Spleen (tissue), 11 donors: ENCODE data around the gene RTN4R. TPM values are rescaled to one million over a fixed set of nuclear protein-coding genes. Genes with fewer than 3 reads are reported as not detected.

Experiments used
- DNase-seq: peaks from one replicate; pipeline ENCODE4 v3.0.0-alpha.2; 2020
- H3K27ac ChIP-seq, 8 donors: fragments of 200-600 bp; sonication (generic) in 7 of 8; 1 replicate in 4 of 8; 2 replicates in 4 of 8; pipeline versions ENCODE4 v1.5.0 to v1.8.0; 2016 to 2021; ENCODE audit warnings: inconsistent platforms in 4 of 8, mild to moderate bottlenecking in 4 of 8, moderate library complexity in 1 of 8
- H3K27me3 ChIP-seq, 7 donors: fragments of 200-600 bp; sonication (generic) in 6 of 7; replicated peaks in 1 of 7; 1 replicate in 4 of 7; 2 replicates in 3 of 7; pipeline versions ENCODE4 v1.5.0 to v1.8.0; 2016 to 2021; ENCODE audit warnings: inconsistent platforms in 3 of 7, mild to moderate bottlenecking in 1 of 7
- H3K36me3 ChIP-seq, 6 donors: fragments of 200-600 bp; sonication (generic) in 5 of 6; 1 replicate in 4 of 6; 2 replicates in 2 of 6; pipeline versions ENCODE4 v1.5.0 to v1.8.0; 2016 to 2021; ENCODE audit warnings: inconsistent platforms in 2 of 6
- H3K4me1 ChIP-seq, 6 donors: fragments of 200-600 bp; sonication (generic) in 5 of 6; 1 replicate in 3 of 6; 2 replicates in 3 of 6; pipeline versions ENCODE4 v1.5.0 to v1.8.0; 2016 to 2021; ENCODE audit warnings: inconsistent platforms in 3 of 6
- H3K4me3 ChIP-seq, 8 donors: fragments of 200-600 bp; sonication (generic) in 7 of 8; 1 replicate in 4 of 8; 2 replicates in 4 of 8; pipeline versions ENCODE4 v1.5.0 to v1.8.0; 2016 to 2021; ENCODE audit warnings: inconsistent platforms in 4 of 8, mild to moderate bottlenecking in 4 of 8, moderate library complexity in 2 of 8
- H3K9me3 ChIP-seq, 8 donors: fragments of 200-600 bp; sonication (generic) in 7 of 8; 1 replicate in 4 of 8; 2 replicates in 4 of 8; pipeline versions ENCODE4 v1.5.0 to v1.8.0; 2016 to 2021; ENCODE audit warnings: inconsistent platforms in 4 of 8
- CTCF ChIP-seq, 11 experiments: fragments of 200-600 bp in 7 of 11; fragments of 450-650 bp in 4 of 11; sonication (generic) in 4 of 11; IDR thresholded peaks in 8 of 11; conservative IDR thresholded peaks in 3 of 11; 1 replicate in 7 of 11; 2 replicates in 4 of 11; pipeline versions ENCODE4 v1.4.0 to v1.8.0; 2016 to 2021; ENCODE audit warnings: antibody characterized with exemption in 11 of 11, inconsistent platforms in 4 of 11, mild to moderate bottlenecking in 1 of 11
- POLR2A ChIP-seq, 3 donors: fragments of 450-650 bp; IDR thresholded peaks; one replicate each; pipeline ENCODE4 v1.5.1; 2017; ENCODE audit warnings: antibody characterized with exemption in 3 of 3, mild to moderate bottlenecking in 1 of 3
- POLR2AphosphoS5 ChIP-seq, 3 donors: sonication (generic); formaldehyde crosslinking; IDR thresholded peaks; one replicate each; pipeline ENCODE4 v1.5.1; 2017; ENCODE audit warnings: antibody characterized with exemption in 3 of 3
- WGBS, 5 donors: extraction: QIAGEN DNeasy Blood & Tissue Kit in 3 of 5; methylation state at CpG; one replicate each; pipeline versions ENCODE4 v1.1.5 to v1.1.7; 2013 to 2018; 5-methylcytosine and 5-hydroxymethylcytosine counted together
- intact Hi-C: fragments of 100-400 bp; cut with DNase I; formaldehyde crosslinking; loops from one replicate; pipeline ENCODE4 v1.15.0; 2023; ENCODE audit warnings: low total_unique reads
- polyA plus RNA-seq, 3 donors: library from polyadenylated mRNA; stranded (reverse); fragments of 200-250 nt; gene quantifications; one replicate each; pipeline ENCODE4 v1.2.1, GENCODE V29; 2013
- total RNA-seq, 7 donors: library from RNA; depleted of rRNA in 3 of 7; stranded (reverse); fragments of >200 nt in 3 of 7; fragmentation: NEBNext Ultra II Directional in 4 of 7; extraction: Animal tissue kit (Norgen Biotek cat#: 25700) in 4 of 7; gene quantifications; one replicate each; pipeline versions ENCODE4 v1.1.0 to v1.2.1, GENCODE V29; 2016 to 2021
- donor health status: healthy with polysubstance abuse.
- donor health status: DM: no; HTN: no; CAD: no; lungs with moderate emphysema.
- donor health status: DM: no; HTN: no; CAD: no.
- donor health status: Bipolar disorder and iron deficiency.
- donor health status: healthy.
- donor health status: DM: no; HTN: no; CAD: no.
- donor health status: DM: yes; HTN: yes; CAD: no.

The RTN4R gene
- total and polyA plus RNA-seq, 10 donors: 1.5 to 11.8 (median 6.1) TPM

GRCh38 chr22:20233351-20234313 lies 34.5 kb downstream of the RTN4R start:
- Histone ChIP-seq H3K27me3 (no peaks in the 10 kb centered on the region), H3K4me3 (no peak overlapping the region), H3K9me3 (no peaks in the 10 kb centered on the region), H3K27ac (no peak overlapping the region), H3K36me3 (no peaks in the 10 kb centered on the region), H3K4me1 (peaks cover 7 to 38% (median 21%) of the 10 kb centered on the region in 6 donors)
- DNase-seq: no peak
- TF ChIP-seq CTCF (IDR thresholded peaks at IDR 0.05 in 8 of 11, conservative IDR thresholded peaks at IDR 0.05 in 3 of 11) (no peak), POLR2AphosphoS5 (IDR thresholded peaks at IDR 0.05) (no peak), POLR2A (IDR thresholded peaks at IDR 0.05) (no peak)
- intact Hi-C loops: no loop called here
- WGBS, 5 donors: 85 to 92% (median 90%) methylated on average over 9 to 13 of the region's 13 CpGs

GRCh38 chr22:20232781-20233180 lies 35.3 kb downstream of the RTN4R start:
- Histone ChIP-seq H3K9me3 (no peaks in the 10 kb centered on the region), H3K4me1 (peaks cover under 1 to 32% (median 12%) of the 10 kb centered on the region in 6 donors), H3K27me3 (no peaks in the 10 kb centered on the region), H3K27ac (no peak overlapping the region), H3K4me3 (no peak overlapping the region), H3K36me3 (no peaks in the 10 kb centered on the region)
- TF ChIP-seq POLR2A (IDR thresholded peaks at IDR 0.05) (no peak), POLR2AphosphoS5 (IDR thresholded peaks at IDR 0.05) (no peak), CTCF (IDR thresholded peaks at IDR 0.05 in 8 of 11, conservative IDR thresholded peaks at IDR 0.05 in 3 of 11) (no peak)
- DNase-seq: no peak
- 72 to 93% (median 77%) methylated on average over 3 to 9 of the region's 9 CpGs for WGBS, 5 donors
- intact Hi-C loops: no loop called here

- 81 to 96% (median 90%) methylated on average over 4 to 6 of the region's 6 CpGs for WGBS, 5 donors
- Histone ChIP-seq H3K9me3 (no peaks in the 10 kb centered on the region), H3K27me3 (no peaks in the 10 kb centered on the region), H3K4me3 (no peak overlapping the region), H3K4me1 (peaks cover 0 to 28% (median 9%) of the 10 kb centered on the region in 6 donors), H3K27ac (no peak overlapping the region), H3K36me3 (no peaks in the 10 kb centered on the region)
- intact Hi-C loops: no loop called here
- DNase-seq: no peak
- no peak for TF ChIP-seq POLR2AphosphoS5 (IDR thresholded peaks at IDR 0.05)
- no peak for TF ChIP-seq CTCF (IDR thresholded peaks at IDR 0.05 in 8 of 11, conservative IDR thresholded peaks at IDR 0.05 in 3 of 11)
- TF ChIP-seq POLR2A (IDR thresholded peaks at IDR 0.05): no peak
Measured at GRCh38 chr22:20232237-20232598, 35.9 kb downstream of the RTN4R start.

- intact Hi-C loops: no loop called here
- WGBS, 5 donors: 74 to 86% (median 82%) methylated on average over 15 to 17 of the region's 17 CpGs
- no peaks in the 10 kb centered on the region for H3K9me3 ChIP-seq
- H3K4me3 ChIP-seq: no peak overlapping the region
- no peak overlapping the region for H3K27ac ChIP-seq
- no peaks in the 10 kb centered on the region for H3K27me3 ChIP-seq
- H3K4me1 ChIP-seq: peaks cover 0 to 28% (median 8%) of the 10 kb centered on the region in 6 donors
- no peak for DNase-seq
- no peak for TF ChIP-seq POLR2AphosphoS5 (IDR thresholded peaks at IDR 0.05)
- no peak for TF ChIP-seq CTCF (IDR thresholded peaks at IDR 0.05 in 8 of 11, conservative IDR thresholded peaks at IDR 0.05 in 3 of 11)
- no peak for TF ChIP-seq POLR2A (IDR thresholded peaks at IDR 0.05)
- H3K36me3 ChIP-seq: no peaks in the 10 kb centered on the region
Measured at GRCh38 chr22:20231514-20232236, 36.4 kb downstream of the RTN4R start.
